Activated T-cell treated with anti-CD3 and anti-CD28 coated beads for 1 hour (primary cell): ENCODE results near the gene DNAAF1.
"Not testable (repeated sequence)": the region's sequence is repeated elsewhere in the genome, so short reads cannot be mapped to it uniquely, and the experiment has no call there.

Experiments used
- DNase-seq: peaks from one replicate; pipeline ENCODE4 v3.0.0-alpha.2; 2020; ENCODE audit warnings: low read depth

The DNAAF1 gene

DNA sequence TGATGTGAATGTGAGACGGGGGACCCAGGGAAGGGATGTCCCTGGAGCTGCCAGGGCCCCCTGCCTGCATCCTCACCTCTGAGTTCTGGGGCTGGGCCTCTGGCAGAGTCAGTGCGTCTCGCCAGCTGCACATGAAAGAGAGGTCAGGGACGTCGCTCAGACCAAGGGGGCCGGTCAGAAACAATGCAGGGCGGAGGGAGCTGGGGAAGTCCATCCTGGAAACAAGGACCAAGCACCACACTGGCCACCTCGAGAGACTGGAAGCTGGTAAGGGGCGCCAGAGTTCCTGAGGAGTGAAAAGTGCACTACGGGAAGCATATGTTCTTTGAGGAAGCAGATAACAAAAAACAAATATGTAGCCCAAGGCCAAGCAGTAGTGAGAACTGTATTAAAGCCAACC lies 39.7 kb downstream of the DNAAF1 start:
- no peak for DNase-seq

DNA sequence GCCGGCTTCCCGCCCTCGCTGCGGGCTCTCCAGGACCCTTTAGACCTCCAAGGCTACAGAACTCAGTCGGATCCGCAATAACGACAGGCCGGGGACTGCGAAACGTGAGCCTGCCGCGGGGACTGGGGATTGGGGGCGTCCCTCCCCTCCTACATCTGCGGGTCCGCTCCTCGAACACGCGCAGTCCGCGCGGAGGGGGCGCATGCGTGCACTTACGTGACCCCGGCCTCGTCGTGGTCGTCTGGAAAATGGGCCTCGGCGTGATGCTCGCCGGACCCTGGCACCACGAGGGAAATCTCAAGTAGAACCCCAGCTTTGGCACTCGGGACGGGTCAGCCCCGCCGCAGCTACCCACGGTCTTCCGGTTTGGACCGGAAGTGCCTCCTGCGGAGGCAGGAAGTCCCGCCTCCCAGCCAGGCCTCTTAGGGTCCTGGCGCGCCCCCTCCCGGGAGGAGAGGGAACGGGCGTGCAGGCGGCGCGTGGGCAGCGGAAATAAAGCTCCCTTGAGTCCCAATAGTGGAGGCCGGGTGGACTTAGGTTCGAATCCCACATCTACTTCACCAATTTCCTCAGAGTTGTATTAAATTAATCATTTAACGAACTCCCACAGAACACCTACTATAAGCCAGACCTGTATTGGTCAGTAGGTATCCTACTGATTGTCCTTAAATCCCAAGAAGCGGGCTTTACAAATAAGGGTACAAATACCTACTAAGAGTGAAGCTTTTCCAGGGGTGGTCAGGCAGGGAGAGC lies 41.8 kb downstream of the DNAAF1 start, which contains the start of gene TAF1C:
Gene TAF1C (minus strand): TSS at position 373 of the 753 bp plus-strand sequence. CDS start 2,069 bp downstream, outside the sequence.
- DNase-seq: peak; percentile 88

DNA sequence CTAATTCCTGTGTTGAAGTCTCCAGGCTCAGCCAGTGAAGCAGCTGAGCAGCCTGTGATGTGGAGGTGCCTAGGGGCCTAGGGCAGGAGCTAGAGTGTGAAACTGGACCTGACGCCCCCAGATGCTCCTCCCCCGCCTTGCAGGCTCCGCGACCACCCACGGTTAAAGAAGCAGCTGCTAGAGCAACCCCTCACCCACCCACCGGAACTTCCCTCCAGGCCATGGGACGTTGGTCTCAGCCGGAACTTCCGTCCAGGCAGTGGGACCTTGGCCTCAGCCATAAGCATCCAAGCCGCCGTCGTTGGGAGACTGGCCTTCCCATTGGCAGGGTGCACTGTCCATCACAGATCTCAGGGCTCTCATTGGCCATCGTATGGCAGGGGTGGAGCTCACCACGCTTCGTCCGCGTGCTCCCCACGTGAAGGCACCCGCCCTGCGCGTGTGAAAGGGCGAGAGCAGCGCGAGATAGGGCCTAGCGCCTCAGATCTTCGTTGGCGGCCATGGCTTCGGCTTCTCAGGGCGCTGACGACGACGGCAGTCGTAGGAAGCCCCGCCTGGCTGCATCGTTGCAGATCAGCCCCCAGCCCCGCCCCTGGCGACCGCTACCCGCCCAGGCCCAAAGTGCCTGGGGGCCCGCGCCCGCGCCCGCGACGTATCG lies 45.8 kb downstream of the DNAAF1 start, which contains the start of gene ADAD2:
Gene ADAD2 (plus strand): TSS at position 427 of the 658 bp plus-strand sequence. CDS start 74 bp downstream, at position 501.
- DNase-seq: no peak

DNA sequence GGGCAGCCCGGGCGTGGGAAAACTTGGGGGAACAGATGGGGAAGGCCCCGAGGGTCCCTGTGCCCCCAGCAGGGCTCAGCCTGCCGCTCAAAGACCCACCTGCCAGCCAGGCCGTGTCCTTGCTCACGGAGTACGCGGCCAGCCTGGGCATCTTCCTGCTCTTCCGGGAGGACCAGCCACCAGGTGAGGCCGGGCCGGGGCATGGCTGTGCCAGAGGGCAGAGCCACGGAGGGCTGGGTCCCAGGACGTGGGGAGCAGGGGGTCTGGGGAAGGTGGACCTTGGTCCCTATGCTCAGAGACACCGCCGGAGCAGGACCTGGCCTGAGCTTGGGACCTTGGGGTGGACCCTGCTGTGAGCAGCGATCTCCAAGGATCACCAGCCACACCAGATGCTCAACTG lies 46.4 kb downstream of the DNAAF1 start:
- no peak for DNase-seq

DNA sequence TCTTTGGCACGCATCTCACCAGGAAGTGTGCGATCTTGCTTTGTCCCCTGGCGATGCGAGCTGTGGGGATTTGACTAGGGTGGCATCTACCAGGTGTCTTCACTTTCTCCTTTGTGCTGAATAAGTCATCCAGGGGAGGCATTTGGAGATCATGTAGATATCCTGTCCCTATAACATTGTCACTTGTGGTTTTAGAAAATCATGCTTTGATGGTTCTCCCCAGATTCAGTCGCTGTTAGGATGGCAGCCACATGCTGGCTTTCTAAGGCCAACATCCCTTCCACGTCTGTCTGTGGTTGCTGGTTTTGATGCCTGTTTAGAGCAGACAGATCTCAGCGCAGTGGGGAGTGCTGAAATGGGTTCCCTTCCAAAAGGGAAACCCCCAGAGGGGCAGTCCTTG lies 48.4 kb downstream of the DNAAF1 start:
- DNase-seq: no peak

DNA sequence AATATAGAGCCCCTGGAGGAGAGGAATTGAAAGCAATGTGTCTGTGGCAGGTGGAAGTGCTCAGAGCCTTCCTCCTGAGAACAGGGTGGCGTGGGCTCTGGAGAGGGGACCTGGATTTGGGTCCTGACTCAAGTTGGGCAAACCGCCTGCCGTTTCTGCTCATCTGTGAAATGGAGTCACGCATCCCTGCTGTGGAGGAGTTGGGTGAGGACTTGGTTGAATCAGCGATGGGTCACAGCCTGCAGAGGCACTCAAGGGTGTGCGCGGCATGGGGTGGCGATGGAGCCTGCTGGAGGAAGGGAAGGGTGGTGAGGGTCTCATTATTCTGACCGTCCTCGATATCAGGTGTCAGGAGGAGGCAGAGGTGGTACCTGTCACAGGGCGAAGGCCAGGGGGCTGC lies 48.9 kb downstream of the DNAAF1 start:
- DNase-seq: no peak

DNA sequence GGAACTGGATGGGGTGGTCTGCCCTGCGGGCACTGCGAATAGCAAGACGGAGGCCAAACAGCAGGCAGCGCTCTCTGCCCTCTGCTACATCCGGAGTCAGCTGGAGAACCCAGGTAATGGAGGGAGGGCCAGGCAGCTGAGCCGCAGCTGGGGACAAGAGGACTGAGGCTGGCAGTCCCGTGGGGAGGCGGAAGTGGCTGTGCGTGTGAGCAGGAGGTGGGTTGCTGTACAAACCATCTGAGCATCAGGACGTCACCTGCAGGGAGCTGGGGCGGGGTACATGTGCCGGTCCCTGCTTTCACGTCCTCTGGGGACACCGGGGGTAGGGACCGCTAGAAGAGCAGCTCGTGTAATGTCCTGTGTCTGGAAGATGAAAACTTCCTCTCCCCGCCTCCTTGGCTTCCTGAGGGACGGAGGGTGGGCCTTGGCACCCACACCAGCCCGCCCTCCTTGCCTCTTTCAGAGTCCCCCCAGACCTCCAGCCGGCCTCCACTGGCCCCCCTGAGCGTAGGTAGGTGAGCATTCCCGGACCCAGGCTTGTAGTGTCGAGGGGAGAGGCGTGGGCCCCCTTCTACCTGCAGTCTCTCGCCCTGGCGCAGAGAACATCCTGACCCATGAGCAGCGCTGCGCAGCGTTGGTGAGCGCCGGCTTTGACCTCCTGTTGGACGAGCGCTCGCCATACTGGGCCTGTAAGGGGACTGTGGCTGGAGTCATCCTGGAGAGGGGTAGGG lies 49.5 kb downstream of the DNAAF1 start:
- DNase-seq: no peak

DNA sequence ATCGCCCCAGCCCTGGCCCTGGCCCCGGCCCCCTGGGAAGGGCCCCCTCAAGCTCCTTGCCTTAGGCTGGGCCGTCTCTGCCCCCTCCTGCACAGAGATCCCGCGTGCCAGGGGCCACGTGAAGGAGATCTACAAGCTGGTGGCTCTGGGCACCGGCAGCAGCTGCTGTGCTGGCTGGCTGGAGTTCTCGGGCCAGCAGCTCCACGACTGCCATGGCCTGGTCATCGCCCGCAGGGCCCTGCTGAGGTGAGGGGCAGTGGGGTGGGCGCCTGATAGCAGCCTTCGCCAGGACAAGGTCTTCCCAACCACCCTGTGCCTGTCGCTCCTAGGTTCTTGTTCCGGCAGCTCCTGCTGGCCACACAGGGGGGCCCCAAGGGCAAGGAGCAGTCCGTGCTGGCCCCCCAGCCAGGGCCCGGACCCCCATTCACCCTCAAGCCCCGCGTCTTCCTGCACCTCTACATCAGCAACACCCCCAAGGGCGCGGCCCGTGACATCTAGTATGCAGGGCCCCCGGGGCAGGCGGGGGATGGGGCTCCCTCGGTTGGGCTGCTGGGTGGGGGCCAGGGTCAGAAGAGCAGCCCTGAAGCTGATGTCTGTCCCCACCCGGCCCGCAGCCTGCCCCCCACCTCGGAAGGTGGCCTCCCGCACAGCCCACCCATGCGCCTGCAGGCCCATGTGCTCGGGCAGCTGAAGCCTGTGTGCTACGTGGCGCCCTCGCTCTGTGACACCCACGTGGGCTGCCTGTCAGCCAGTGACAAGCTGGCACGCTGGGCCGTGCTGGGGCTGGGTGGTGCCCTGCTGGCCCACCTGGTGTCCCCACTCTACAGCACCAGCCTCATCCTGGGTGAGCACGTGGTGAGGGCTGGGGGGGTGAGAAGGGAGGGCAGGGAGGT lies 50.3 kb downstream of the DNAAF1 start:
- no peak for DNase-seq

DNA sequence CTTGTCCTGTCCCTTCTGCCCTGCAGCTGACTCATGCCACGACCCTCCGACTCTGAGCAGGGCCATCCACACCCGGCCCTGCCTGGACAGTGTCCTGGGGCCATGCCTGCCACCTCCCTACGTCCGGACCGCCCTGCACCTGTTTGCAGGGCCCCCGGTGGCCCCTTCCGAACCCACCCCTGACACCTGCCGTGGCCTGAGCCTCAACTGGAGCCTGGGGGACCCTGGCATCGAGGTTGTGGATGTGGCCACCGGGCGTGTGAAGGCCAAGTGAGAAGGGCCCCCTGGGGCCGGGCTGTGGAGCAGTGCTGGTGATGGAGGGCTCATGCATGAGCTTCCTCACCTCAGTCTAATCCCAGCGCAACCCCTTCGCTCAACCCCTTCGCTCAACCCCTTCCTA lies 51.0 kb downstream of the DNAAF1 start:
- no peak for DNase-seq

DNA sequence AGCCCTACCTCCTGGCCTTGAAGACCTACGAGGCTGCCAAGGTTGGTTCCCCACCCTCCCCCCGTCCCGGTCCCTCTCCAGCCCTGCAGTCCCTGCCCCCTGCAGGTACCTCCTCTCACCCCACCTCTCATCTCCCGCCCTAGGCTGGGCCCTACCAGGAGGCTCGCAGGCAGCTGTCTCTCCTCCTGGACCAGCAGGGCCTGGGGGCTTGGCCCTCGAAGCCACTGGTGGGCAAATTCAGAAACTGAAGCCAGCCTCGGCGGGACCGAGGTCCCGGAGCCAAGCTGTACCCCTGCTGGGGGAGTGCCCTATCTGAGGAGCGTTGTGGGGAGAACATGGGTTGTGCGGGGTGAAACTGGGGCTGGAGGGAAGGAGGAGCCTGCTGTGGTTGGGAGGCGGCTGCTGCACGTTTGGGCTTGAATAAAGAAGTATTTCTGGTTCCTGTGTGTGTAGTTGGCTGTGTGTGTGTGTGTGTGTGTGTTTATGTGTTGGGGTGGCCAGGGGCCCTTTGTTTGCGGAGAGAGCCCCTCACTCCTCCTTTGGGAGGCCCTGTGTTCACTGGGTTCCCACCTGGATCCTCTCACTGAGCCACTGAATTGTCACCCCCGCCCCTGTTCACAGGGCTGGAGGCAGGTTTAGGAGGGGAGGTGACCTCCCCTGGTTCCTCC lies 51.8 kb downstream of the DNAAF1 start:
- no peak for DNase-seq

DNA sequence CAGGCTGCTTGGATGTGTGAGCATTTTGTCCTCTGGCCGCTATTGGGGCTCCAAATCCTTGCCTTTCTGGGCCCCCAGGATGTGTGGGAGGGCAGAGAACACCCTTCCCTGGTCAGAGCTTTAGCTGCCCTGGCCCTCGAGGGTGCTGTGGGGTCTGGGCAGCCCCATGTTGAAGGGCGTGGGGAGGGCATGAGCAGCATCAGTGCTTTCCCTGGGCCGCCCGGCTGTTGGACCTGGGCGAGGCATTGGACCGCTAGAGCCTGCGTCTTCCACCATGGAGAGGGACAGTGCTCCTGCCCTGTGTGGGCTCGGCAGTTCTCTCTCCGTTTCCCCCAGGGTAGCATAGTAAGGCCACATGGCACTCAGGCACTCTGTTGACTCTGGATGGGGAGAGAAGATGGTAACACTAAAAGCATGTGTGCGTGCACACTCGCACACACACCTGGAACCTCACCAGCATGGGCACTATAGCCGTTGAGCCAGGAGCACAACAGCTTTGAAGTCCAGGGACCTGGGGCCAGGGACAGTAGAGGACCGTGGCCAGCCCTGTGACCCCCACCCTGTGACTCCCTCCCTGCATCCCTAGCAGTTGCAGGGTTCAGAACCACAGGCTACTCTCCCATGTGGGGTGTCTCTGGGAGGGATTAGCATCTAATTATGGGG lies 52.5 kb downstream of the DNAAF1 start:
- DNase-seq: no peak

DNA sequence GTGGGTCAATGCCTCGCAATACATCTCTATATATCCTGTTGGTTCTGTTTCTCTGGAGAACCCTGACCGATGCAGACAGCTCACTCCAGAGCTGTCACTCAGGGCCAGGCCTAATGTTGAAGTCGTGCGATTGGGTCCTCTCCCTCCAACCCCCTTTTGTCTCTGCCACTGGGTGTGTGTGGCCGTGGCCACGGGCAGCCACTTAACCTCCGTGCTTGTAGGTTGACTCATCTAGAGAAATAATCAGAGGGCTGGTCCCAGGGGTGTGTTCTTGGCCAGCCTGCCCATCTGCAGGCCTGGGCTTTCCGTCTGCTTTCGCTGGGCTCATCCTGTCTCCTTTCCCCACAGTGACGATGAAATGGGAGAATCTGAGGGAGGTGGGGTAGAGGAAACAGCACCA lies 53.3 kb downstream of the DNAAF1 start:
- DNase-seq: no peak

DNA sequence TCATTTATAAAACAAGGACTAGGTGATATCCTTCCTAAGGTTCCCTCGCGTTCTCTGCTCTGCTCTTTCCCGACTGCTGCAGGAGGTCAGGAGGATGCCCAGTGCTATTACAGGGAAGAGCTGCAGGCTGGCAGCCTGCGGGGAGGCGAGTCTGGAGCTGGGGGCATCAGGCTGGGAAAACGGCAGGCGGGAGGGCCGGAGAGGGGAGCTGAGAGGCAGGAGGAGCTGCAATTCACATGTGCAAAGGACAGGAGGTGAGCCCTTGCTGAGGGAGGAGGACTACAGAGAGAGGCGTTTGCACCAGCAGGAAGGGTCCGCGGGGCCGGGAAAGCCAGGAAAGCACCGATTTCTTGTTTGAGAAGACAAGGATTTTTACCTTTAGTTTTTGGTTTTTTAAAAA lies 54.0 kb downstream of the DNAAF1 start:
- no peak for DNase-seq

DNA sequence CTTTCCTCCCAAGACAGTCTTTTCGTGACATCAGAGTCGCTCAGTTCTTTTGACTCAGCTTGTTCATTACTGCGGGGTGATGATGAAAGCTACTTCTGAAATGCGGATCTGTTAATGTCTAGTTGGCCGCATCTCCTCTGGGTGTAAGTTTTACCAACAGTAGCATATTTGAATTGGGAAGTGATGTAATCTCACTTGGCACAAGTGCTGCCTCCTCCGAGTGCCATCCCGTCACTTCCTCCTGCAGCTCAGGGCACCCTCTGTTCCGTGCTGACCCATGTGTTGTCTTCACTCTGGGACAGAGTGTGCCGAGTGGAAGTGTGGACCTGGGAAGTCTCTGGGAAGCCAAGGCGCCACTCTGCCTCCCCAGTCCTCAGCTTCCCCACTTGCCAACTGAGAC lies 54.8 kb downstream of the DNAAF1 start:
- DNase-seq: no peak

DNA sequence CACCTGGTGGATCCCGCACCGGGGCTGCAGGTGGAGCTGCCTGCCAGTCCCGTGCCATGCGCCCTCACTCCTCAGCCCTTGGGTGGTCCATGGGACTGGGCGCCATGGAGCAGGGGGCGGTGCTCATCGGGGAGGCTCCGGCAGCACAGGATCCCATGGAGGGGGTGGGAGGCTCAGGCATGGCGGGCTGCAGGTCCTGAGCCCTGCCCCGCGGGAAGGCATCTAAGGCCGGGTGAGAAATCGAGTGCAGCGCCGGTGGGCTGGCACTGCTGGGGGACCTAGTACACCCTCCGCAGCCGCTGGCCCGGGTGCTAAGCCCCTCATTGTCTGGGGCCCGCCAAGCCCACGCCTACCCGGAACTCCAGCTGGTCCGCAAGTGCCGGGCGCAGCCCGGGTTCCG lies 59.4 kb downstream of the DNAAF1 start:
- not testable (repeated sequence) for DNase-seq

DNA sequence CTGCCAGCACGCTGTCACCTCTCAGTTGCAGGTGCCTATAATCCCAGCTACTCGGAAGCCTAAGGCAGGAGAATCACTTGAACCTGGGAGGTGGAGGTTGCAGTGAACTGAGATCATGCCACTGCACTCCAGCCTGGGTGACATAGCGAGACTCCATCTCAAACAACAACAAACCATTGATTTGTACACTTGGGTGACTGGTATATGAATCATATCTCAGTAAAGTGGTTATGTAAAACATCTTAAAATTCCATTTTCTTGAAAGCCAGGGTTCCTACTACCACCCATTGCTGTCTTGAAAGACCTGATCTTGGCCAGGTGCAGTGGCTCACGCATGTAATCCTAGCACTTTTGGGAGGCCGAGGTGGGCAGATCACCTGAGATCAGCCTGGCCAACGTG lies 60.0 kb downstream of the DNAAF1 start:
- DNase-seq: not testable (repeated sequence)

DNA sequence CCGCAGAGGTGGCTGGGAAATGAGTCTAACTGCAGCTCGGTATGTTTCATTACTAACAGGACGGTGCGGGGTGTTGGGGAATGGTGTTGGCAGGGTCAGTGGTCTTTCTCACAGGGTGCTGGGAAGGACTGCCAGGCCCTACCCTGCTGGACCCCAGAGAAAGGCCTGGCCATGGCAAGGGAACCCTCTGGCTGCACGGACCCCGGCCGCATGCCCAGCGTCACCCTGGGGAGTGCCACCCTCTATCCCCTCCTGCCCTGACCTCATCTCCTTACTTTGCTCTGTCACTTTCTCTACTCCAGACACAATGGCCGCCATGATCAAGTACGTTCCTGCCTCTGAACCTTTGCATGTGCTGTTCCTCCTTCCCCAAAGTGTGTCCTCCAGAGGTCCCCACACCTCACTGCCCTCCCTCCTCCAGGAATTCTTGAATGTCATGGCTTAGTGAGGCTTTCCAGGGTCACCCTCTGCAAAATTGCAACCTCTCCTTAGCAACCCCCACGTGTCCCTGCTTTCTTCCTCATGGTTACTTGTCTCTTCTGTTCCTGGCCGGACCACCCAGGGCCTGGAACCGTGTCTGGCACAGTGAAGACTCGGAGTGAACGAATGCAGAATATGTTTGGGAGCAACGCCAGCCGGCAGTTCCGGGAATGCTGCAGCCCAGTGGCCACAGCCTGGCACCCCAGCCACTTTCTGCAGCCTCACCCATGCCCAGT lies 61.0 kb downstream of the DNAAF1 start:
- no peak for DNase-seq

DNA sequence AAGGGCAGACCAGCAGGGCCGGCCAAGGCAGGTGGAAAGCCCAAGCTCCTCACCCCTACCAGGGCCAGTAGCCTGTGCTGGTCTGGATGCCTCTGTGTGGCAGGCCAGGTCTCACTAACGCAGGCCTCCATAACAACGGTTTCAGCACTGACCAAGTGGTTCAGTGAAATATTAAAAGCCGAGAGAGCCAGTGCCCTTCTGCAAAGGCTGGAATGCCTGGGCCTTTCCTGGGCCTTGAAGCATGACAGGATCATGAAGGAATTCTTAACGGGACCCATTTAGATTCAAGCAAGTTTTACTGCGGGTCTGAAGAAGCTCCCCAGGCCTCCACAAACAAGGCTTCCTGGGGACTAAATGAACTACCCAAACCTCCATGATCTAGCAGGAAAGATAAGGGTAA lies 62.1 kb downstream of the DNAAF1 start:
- DNase-seq: no peak

DNA sequence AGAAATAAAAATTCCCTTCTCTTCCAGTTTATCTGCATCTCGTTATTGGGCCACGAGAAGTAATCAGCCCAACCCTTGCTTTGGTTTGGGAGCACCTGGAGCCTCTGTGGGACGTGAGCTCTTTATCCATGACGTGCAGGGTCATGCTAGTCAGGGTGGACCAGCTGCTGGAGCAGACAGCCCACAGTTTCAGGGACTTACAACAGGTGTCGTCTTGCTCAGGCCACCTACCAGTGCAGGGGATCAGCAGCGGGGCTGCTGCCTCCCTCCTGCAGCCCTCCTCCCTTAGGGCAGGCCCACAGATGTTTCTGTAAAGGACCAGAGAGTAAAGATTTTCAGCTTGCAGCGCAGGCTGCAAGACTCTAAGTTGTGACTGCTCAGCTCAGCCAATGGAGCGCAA lies 62.8 kb downstream of the DNAAF1 start:
- DNase-seq: no peak

DNA sequence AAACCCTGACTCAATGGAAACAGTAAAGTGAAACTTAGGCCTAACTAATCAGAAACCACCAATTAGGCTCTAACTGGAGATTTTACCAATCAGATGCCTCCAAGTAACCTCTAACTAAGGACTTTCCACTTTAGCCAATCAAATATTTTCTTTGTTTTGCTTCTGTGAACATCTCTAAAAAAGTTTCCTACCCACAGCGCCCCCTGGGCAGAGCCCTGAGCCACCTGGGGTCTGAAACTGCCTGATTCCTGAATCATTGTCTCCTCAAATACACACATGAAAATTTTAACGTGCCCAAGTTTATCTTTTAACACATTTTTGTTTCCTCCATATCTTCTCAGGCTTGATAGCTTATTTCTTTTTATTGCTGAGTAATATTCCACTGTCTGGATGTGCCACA lies 64.9 kb downstream of the DNAAF1 start:
- no peak for DNase-seq
